OCI-LY7 (cell line): Measurements from ENCODE around the gene CGAS.

Experiments
- CTCF ChIP-seq: fragments of 200-600 bp; sonication (generic); conservative IDR thresholded peaks from 2 replicates; pipeline ENCODE4 v1.5.1; 2014; ENCODE audit warnings: mild to moderate bottlenecking, antibody characterized with exemption, low read length, moderate library complexity, mixed read lengths
- EZH2phosphoT487 ChIP-seq: fragments of 200-600 bp; sonication (generic); IDR thresholded peaks from 2 replicates; pipeline ENCODE4 v1.6.1; 2018; ENCODE audit warnings: low read depth, borderline replicate concordance, mild to moderate bottlenecking, mixed run types, antibody characterized with exemption, low read length, moderate library complexity, mixed read lengths

DNA sequence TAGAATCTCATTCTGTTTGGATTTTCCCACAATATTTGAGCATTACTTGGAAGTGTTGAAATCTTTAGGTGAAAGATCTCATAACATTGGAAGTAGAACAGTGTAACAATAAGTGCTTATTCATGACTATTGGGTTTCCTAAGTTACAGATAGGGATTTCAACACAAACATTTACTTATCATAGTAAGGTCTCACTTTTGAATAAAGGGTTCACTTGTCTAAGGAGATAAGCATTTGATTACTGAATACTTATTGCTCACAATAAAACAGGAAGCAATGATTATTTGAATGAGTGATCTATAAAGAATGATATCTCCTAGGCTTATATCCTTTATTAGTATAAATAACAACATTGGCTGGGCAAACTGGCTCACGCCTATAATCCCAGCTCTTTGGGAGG lies 42.7 kb downstream of the CGAS start:
- TF ChIP-seq CTCF (no peak), EZH2phosphoT487 (no peak)
